MCF 10A (cell line): ENCODE results near the gene HES3. TPM values are rescaled to one million over a fixed set of nuclear protein-coding genes. Genes with fewer than 3 reads are reported as not detected.
A peak's percentile ranks its signal among the peaks of the same experiment; 100 is the strongest.

ENCODE experiments used
- BruUV-seq: library from RNA; stranded (reverse); fragments of 400-500 nt; replicated peaks from 2 replicates; lab custom pipeline; 2021; lab: Mats Ljungman, UMichigan
- CTCF ChIA-PET: fragments of 300-600 bp; sonication (Branson Sonifier 250); formaldehyde crosslinking; extraction: SDS; loops from one replicate; lab custom pipeline; 2021; ENCODE audit warnings: antibody characterized with exemption, inconsistent platforms; lab: Yijun Ruan, JAX
- POLR2A ChIA-PET: fragments of 300-600, 350-650 bp; sonication (Branson Sonifier 250); formaldehyde crosslinking; extraction: SDS; loops from one replicate; lab custom pipeline; 2020; ENCODE audit warnings: antibody characterized with exemption, inconsistent platforms; lab: Yijun Ruan, JAX
- DNase-seq: peaks from one replicate; pipeline ENCODE4 v3.0.0-alpha.2; 2018; ENCODE audit not compliant: unreplicated experiment
- H3K27ac Mint-ChIP-seq: one replicate; pipeline ENCODE4 v1.8.0; 2022; ENCODE audit warnings: mild to moderate bottlenecking, low read depth, mixed read lengths; ENCODE audit not compliant: unreplicated experiment
- H3K27me3 Mint-ChIP-seq: one replicate; pipeline ENCODE4 v1.8.0; 2022; ENCODE audit warnings: mixed read lengths; ENCODE audit not compliant: insufficient read depth, unreplicated experiment
- H3K36me3 Mint-ChIP-seq: one replicate; pipeline ENCODE4 v1.8.0; 2022; ENCODE audit warnings: mild to moderate bottlenecking, moderate library complexity, mixed read lengths; ENCODE audit not compliant: insufficient read depth, unreplicated experiment
- H3K4me1 Mint-ChIP-seq: one replicate; pipeline ENCODE4 v1.8.0; 2022; ENCODE audit warnings: mixed read lengths; ENCODE audit not compliant: insufficient read depth, unreplicated experiment
- H3K4me3 Mint-ChIP-seq: one replicate; pipeline ENCODE4 v1.8.0; 2022; ENCODE audit warnings: mild to moderate bottlenecking, moderate library complexity, mixed read lengths; ENCODE audit not compliant: unreplicated experiment
- H3K9me3 Mint-ChIP-seq: one replicate; pipeline ENCODE4 v1.8.0; 2022; ENCODE audit warnings: mixed read lengths; ENCODE audit not compliant: unreplicated experiment
- CTCF ChIP-seq: fragments of 200-600 bp; IDR thresholded peaks from one replicate; pipeline ENCODE4 v1.8.0; 2022; ENCODE audit warnings: antibody characterized with exemption, mild to moderate bottlenecking; ENCODE audit not compliant: unreplicated experiment
- intact Hi-C: fragments of 100-400 bp; cut with micrococcal nuclease; formaldehyde crosslinking; loops from 2 replicates; pipeline ENCODE4 v1.14.1; 2022
- total RNA-seq: library from RNA; stranded (reverse); gene quantifications from 2 replicates; pipeline ENCODE4 v1.2.3, GENCODE V29; 2022

The HES3 gene
- total RNA-seq, 1 experiment from 2014 or later: not detected

DNA sequence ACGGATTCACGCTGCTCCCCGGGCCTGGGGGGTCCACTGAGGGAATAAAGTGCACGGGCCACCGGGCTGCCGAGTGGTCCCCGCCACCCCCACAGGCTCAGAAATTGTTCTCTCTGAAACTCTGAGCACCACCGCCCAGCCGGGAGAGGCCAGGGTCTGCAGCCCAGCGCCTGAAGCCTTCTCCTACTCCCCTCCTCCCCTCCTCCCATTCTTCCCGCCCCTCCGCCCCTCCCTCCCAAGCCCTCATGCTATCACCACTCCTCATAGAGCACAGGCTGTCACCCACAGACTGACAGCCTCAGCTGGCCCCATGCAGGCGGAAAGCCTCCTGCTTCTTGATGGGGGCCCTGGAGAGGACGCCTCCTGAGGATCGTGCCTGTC is 17.6 kb downstream of the HES3 start:
- ChIA-PET CTCF (no interaction called here), POLR2A (no interaction called here)
- BruUV-seq: no TSS peak
- no peak overlapping the region for H3K27ac Mint-ChIP-seq
- peaks cover 9% of the 10 kb centered on the region for H3K36me3 Mint-ChIP-seq
- TF ChIP-seq CTCF: no peak
- H3K4me1 Mint-ChIP-seq: peaks cover 12% of the 10 kb centered on the region
- DNase-seq: no peak
- intact Hi-C loops: no loop called here
- H3K4me3 Mint-ChIP-seq: peak overlapping the region; percentile 54
- no peaks in the 10 kb centered on the region for H3K9me3 Mint-ChIP-seq
- H3K27me3 Mint-ChIP-seq: no peaks in the 10 kb centered on the region

GRCh38 chr1:6262555-6263420 is 18.8 kb downstream of the HES3 start:
- no TSS peak for BruUV-seq
- DNase-seq: no peak
- ChIA-PET POLR2A (no interaction called here), CTCF (interaction anchor here (0.6 to 2.8 kb wide), 3 partner anchors 16 to 99 kb away, joined by 3 to 11 read pairs (median 4); no protein-coding TSS in a partner anchor)
- Mint-ChIP-seq H3K27me3 (no peaks in the 10 kb centered on the region), H3K27ac (no peak overlapping the region), H3K9me3 (no peaks in the 10 kb centered on the region), H3K4me3 (no peak overlapping the region), H3K36me3 (peaks cover 9% of the 10 kb centered on the region), H3K4me1 (peaks cover 16% of the 10 kb centered on the region)
- intact Hi-C loops: no loop called here
- TF ChIP-seq CTCF: no peak

DNA sequence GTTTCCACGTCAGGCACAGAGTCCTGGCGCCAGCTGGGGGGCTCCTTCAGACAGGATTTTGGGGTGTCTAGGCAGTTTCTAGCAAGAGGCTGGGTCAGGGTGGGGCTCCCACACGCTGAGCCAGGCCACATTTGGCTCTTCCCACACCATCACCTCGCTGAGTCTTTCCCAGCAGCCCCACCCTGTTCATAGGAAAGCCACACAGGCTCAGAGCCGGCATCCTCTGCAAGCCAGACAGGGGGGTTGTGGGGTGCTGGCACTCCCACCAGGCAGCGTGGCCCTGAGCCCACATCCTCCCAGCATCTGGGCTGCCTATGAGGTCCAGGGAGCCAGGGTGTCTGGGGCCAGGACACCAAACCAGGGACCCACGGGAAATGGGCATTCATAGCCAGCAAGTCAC is 19.7 kb downstream of the HES3 start:
- H3K27ac Mint-ChIP-seq: no peak overlapping the region
- no peak overlapping the region for H3K4me3 Mint-ChIP-seq
- no peaks in the 10 kb centered on the region for H3K9me3 Mint-ChIP-seq
- ChIA-PET POLR2A (no interaction called here), CTCF (interaction anchor here (2.8 kb wide), 1 partner anchor 17 kb away, joined by 11 read pairs; no protein-coding TSS in a partner anchor)
- no peak for TF ChIP-seq CTCF
- no TSS peak for BruUV-seq
- peaks cover 19% of the 10 kb centered on the region for H3K4me1 Mint-ChIP-seq
- H3K36me3 Mint-ChIP-seq: peaks cover 9% of the 10 kb centered on the region
- H3K27me3 Mint-ChIP-seq: no peaks in the 10 kb centered on the region
- intact Hi-C loops: no loop called here
- DNase-seq: no peak

- ChIA-PET POLR2A (no interaction called here), CTCF (interaction anchor here (2.8 kb wide), 1 partner anchor 18 kb away, joined by 11 read pairs; no protein-coding TSS in a partner anchor)
- DNase-seq: no peak
- Mint-ChIP-seq H3K4me3 (no peak overlapping the region), H3K36me3 (peaks cover 10% of the 10 kb centered on the region), H3K4me1 (peaks cover 8% of the 10 kb centered on the region), H3K27ac (no peak overlapping the region), H3K9me3 (no peaks in the 10 kb centered on the region), H3K27me3 (no peaks in the 10 kb centered on the region)
- no peak for TF ChIP-seq CTCF
- no TSS peak for BruUV-seq
- intact Hi-C loops: no loop called here
Observed at GRCh38 chr1:6265151-6265550, 21.2 kb downstream of the HES3 start.
